ENCODE data around the gene MT1M. TPM values are rescaled to one million over a fixed set of nuclear protein-coding genes. Genes with fewer than 3 reads are reported as not detected.
"Not testable (repeated sequence)": the region's sequence is repeated elsewhere in the genome, so short reads cannot be mapped to it uniquely, and the experiment has no call there.

Gene MT1M
- total and polyA plus RNA-seq, 7 donors = 3.9 to 106 (median 14.8) TPM

DNA sequence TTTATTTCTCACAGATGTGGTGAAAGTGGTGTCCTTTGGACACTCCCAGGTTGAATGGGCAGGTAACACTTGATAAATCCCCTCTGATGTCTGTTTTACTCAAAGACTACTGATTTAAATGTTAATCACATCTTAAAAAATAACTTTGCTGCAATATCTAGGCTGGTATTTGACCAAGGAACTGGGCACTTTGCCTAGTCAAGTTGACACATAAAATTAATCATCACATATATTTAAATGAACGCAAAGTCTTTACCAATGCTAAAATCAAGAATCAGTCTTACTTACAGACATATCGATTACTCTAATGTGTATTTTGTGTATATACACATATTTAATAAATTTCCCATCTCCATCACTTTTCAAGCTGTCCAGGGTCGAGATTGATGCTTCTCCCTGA lies 17.1 kb upstream of the MT1M start:
- Histone ChIP-seq H3K9me3 (no peaks in the 10 kb centered on the region), H3K36me3 (no peaks in the 10 kb centered on the region), H3K27ac (no peak overlapping the region), H3K4me3 (no peak overlapping the region), H3K4me1 (peaks cover 0 to 22% (median 13%) of the 10 kb centered on the region in 4 donors), H3K27me3 (no peaks in the 10 kb centered on the region)
- no peak for DNase-seq
- intact Hi-C loops (cut with DNase I) = no loop called here
- 93 to 95% methylated on average over 3 of the region's 3 CpGs for WGBS, 2 donors
- TF ChIP-seq POLR2A (IDR thresholded peaks at IDR 0.05) = no peak
- TF ChIP-seq, protein P1, sequence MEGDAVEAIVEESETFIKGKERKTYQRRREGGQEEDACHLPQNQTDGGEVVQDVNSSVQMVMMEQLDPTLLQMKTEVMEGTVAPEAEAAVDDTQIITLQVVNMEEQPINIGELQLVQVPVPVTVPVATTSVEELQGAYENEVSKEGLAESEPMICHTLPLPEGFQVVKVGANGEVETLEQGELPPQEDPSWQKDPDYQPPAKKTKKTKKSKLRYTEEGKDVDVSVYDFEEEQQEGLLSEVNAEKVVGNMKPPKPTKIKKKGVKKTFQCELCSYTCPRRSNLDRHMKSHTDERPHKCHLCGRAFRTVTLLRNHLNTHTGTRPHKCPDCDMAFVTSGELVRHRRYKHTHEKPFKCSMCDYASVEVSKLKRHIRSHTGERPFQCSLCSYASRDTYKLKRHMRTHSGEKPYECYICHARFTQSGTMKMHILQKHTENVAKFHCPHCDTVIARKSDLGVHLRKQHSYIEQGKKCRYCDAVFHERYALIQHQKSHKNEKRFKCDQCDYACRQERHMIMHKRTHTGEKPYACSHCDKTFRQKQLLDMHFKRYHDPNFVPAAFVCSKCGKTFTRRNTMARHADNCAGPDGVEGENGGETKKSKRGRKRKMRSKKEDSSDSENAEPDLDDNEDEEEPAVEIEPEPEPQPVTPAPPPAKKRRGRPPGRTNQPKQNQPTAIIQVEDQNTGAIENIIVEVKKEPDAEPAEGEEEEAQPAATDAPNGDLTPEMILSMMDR (IDR thresholded peaks at IDR 0.05) = no peak
- TF ChIP-seq EP300 (IDR thresholded peaks at IDR 0.05) = no peak
- TF ChIP-seq POLR2AphosphoS5 (IDR thresholded peaks at IDR 0.05) = no peak

DNA sequence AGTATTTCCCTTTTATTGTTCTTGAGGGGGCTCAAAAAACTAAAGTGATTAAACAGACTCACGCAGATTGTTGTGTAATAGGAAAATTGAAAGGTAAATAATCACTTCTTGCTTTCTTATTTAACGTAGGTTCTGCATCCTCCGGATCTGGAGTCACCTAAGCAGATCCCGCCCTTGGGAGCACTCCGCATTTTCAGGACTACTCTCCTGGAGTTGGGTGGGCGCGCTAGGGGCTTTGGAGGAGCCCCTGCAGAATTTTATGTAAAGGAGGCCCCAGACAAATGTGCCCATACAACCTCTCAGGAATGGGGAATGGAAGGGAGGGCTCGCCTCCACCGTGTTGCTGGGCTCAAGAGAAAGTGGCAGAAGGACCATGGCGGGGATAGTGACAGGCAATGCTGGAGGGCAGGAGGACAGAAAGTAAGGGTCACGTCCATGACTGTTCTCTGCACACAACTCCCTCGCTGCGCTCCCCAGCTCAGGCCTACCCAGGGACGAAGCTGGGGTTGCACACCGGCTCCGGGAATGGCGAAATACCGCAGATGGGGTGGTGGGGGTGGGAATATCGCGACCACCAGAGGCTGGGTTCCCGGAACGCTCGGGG lies 15.7 kb upstream of the MT1M start:
- peak overlapping the region in 3 of 4 donors; percentile 38 to 49 (median 48) for H3K4me3 ChIP-seq
- 52 to 60% methylated on average over 23 of the region's 23 CpGs for WGBS, 2 donors

DNA sequence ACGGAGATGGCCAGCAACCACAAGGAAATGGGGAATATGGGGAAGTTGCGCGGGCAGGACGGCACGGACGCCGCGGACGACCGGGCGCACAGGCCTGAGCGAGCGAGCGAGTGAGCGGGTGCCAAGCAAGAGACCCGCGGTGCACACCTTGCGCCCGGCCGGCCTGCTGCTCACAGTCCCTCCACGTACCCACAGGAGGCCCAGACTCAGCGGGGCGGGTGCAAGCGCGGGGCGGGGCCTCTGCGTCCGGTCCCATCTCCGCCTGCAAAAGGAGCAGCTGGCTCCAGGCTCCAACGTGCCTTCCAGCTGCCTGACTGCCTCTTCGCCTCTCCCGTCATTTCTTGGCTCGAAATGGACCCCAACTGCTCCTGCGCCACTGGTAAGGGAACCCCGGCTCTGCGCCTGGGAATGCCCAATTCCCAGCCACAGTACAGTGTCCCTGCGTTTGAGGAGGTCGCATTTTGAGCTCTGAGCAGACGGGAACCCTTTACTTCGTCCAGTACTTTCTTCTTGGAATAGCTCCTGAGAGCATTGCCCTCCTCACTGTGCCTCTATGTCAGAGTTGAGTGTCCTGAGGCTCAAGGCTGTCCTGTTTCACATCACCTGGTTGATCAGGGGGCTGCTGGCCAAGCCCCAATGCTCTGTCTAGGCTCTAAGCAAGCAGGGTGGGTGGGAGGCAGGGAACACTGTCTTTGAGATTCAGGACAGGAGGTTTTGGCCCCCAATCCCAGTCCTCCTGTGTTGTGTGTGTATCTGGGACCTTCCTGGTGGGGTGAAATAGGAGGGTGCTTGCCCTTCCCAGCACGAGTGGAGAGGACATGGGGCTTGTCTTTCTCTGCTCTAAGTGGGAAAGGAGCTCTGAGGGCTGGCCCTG lies 15.0 kb upstream of the MT1M start:
- 3 to 5% methylated on average over 41 of the region's 41 CpGs for WGBS, 2 donors

More for the DNA sequence above, 15.7 kb upstream of the MT1M start:
- no peaks in the 10 kb centered on the region for H3K36me3 ChIP-seq
- H3K27ac ChIP-seq = peak overlapping the region; percentile 54 to 61 (median 56)
- H3K27me3 ChIP-seq = no peaks in the 10 kb centered on the region
- H3K4me1 ChIP-seq = peaks cover 0 to 14% (median 9%) of the 10 kb centered on the region in 4 donors
- no peak for DNase-seq
- no peaks in the 10 kb centered on the region for H3K9me3 ChIP-seq
- intact Hi-C loops (cut with DNase I) = no loop called here
- TF ChIP-seq POLR2AphosphoS5 (IDR thresholded peaks at IDR 0.05) (no peak), POLR2A (IDR thresholded peaks at IDR 0.05) (no peak), EP300 (IDR thresholded peaks at IDR 0.05) (no peak)
- TF ChIP-seq, protein P1 (IDR thresholded peaks at IDR 0.05) = no peak

DNA sequence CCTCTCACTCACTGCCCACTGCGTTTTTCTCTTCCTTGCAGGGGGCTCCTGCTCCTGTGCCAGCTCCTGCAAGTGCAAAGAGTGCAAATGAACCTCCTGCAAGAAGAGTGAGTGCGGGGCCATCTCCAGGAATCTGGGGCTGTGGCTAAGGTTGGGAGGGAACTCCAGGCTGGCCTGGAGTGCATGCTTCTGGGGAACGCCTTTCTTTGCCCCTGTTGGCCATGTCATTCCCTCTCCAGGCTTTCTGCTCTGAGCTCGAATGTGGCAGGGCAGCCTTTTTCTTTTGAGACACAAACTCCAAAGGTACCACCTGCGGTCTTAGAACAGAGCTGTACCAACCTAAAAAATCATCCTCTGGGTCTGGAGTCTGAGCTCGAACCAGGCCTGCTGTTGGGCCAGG lies 14.3 kb upstream of the MT1M start:
- intact Hi-C loops (cut with DNase I) = no loop called here
- no peak overlapping the region for H3K4me3 ChIP-seq
- H3K27me3 ChIP-seq = no peaks in the 10 kb centered on the region
- H3K4me1 ChIP-seq = peaks cover 0 to 14% (median 9%) of the 10 kb centered on the region in 4 donors
- no peak for TF ChIP-seq POLR2AphosphoS5 (IDR thresholded peaks at IDR 0.05)
- no peak for TF ChIP-seq POLR2A (IDR thresholded peaks at IDR 0.05)
- TF ChIP-seq EP300 (IDR thresholded peaks at IDR 0.05) = no peak
- TF ChIP-seq, protein P1 (IDR thresholded peaks at IDR 0.05) = no peak
- H3K9me3 ChIP-seq = no peaks in the 10 kb centered on the region
- peak overlapping the region in 1 of 4 donors; percentile 54 for H3K27ac ChIP-seq
- 73 to 88% methylated on average over 6 of the region's 6 CpGs for WGBS, 2 donors
- no peak for DNase-seq
- no peaks in the 10 kb centered on the region for H3K36me3 ChIP-seq

More for the DNA sequence above, 15.0 kb upstream of the MT1M start:
- Histone ChIP-seq H3K27me3 (no peaks in the 10 kb centered on the region), H3K36me3 (no peaks in the 10 kb centered on the region), H3K27ac (peak overlapping the region; percentile 54 to 61 (median 56)), H3K4me1 (peaks cover 0 to 14% (median 9%) of the 10 kb centered on the region in 4 donors), H3K9me3 (no peaks in the 10 kb centered on the region), H3K4me3 (peak overlapping the region in 3 of 4 donors; percentile 38 to 49 (median 48))
- peak; percentile 92 for DNase-seq
- TF ChIP-seq POLR2AphosphoS5 (IDR thresholded peaks at IDR 0.05) = peak; percentile 43 to 70 (median 65)
- no peak for TF ChIP-seq EP300 (IDR thresholded peaks at IDR 0.05)
- intact Hi-C loops (cut with DNase I) = no loop called here

DNA sequence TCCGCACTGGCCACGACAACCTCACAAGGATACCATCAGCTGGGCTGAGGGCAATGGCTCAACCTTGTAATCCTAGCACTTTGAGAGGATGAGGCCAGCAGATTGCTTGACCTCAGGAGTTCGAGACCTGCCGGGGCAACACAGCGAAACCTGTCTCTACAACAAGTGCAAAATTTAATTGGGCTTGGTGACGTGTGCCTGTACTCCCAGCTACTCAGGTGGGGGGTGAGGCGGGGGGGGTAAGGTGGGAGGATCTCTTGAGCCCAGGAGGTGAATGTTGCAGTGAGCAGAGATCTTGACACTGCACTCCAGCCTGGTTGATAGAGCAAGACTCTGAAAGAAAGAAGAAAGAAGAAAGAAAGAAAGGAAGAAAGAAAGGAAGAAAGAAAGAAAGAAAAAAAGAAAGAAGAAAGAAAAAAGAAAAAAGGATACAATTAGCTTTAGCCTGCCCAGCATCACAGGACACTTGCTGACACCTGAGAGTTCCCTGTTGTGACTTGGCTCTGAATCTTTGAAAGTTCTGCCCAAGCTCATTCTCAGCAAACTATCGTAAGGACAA lies 12.0 kb upstream of the MT1M start:
- Histone ChIP-seq H3K4me3 (no peak overlapping the region), H3K4me1 (peaks cover 0 to 18% (median 10%) of the 10 kb centered on the region in 4 donors), H3K9me3 (no peaks in the 10 kb centered on the region), H3K36me3 (no peaks in the 10 kb centered on the region), H3K27me3 (no peaks in the 10 kb centered on the region), H3K27ac (no peak overlapping the region)
- DNase-seq = no peak
- intact Hi-C loops (cut with DNase I) = no loop called here
- WGBS, 2 donors = 80 to 91% methylated on average over 8 of the region's 8 CpGs
- TF ChIP-seq POLR2AphosphoS5 (IDR thresholded peaks at IDR 0.05) (no peak), POLR2A (IDR thresholded peaks at IDR 0.05) (no peak), EP300 (IDR thresholded peaks at IDR 0.05) (no peak)
- TF ChIP-seq, protein P1 (IDR thresholded peaks at IDR 0.05) = no peak

DNA sequence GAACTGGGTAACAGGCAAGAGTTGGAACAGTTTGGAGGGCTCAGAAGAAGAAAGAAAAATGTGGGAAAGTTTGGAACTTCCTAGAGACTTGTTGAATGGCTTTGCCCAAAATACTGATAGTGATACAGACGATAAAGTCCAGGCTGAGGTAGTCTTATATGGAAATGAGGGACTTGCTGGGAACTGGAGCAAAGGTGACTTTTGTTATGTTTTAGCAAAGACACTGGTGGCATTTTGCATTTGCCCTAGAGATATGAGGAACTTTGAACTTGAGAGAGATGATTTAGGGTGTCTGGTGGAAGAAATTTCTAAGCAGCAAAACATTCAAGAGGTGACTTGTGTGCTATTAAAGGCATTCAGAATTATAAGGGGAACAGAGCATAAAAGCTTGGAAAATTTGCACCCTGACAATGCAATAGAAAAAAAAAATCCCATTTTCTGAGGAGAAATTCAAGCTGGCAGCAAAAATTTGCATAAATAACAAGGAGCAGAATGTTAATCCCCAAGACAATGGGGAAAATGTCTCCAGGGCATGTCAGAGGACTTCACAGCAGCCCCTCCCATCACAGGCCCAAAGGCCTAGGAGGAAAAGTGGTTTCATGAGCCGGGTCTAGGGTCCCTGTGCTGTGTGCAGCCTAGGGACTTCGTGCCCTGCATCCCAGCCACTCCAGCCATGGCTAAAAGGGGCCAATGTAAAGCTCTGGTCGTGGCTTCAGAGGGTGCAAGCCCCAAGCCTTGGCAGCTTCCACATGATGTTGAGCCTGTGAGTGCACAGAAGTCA lies 10.6 kb upstream of the MT1M start:
- intact Hi-C loops (cut with DNase I); H3K4me3 ChIP-seq; H3K27me3 ChIP-seq; H3K36me3 ChIP-seq; DNase-seq; H3K9me3 ChIP-seq: not testable (repeated sequence)
- 73 to 82% methylated on average over 4 of the region's 4 CpGs for WGBS, 2 donors
- Histone ChIP-seq H3K4me1 (peaks cover 0 to 28% (median 19%) of the 10 kb centered on the region in 4 donors), H3K27ac (peak overlapping the region in 1 of 4 donors; percentile 8)

DNA sequence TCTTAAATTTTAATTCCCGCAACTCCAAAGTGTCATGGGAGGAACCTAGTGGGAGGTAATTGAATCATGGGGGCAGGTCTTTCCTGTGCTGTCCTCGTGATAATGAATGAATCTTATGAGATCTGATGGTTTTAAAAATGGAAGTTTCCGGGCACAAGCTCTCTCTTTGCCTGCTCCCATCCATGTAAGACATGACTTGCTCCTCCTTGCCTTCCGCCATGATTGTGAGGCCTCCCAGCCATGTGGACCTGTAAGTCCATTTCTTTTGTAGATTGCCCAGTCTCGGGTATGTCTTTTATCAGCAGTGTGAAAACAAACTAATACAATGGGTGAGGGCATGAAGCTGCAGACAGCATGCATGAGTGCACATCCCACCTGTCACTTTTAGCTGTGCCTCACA lies 9.3 kb upstream of the MT1M start:
- intact Hi-C loops (cut with DNase I); H3K27ac ChIP-seq; H3K9me3 ChIP-seq; H3K27me3 ChIP-seq; H3K36me3 ChIP-seq; H3K4me3 ChIP-seq: not testable (repeated sequence)
- peak; percentile 29 for DNase-seq
- peaks cover 0 to 23% (median 19%) of the 10 kb centered on the region in 4 donors for H3K4me1 ChIP-seq
- 94 to 95% methylated on average over 5 of the region's 5 CpGs for WGBS, 2 donors
